ENCODE measurements around the gene EIF1AY.

DNA sequence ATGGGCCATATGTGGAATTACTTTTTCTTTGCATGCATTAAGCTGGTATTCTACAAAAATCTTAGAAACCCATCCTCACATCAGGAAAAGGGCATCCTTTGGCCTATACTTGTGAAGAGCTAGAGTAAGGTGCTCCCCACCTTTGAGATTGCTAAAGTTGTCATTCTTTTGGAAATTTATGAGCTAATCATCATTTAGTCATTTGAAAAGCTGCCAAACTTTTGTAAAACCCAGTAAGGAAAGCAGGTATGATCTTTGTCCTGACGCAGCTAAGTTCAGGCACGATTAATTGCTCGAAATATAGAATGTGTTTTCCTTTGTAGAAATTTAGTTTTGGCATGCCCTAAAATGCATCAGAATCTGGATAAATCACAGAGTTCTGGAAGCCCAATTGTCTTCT lies 2.6 kb downstream of the EIF1AY start:
- TF ChIP-seq, protein P1, sequence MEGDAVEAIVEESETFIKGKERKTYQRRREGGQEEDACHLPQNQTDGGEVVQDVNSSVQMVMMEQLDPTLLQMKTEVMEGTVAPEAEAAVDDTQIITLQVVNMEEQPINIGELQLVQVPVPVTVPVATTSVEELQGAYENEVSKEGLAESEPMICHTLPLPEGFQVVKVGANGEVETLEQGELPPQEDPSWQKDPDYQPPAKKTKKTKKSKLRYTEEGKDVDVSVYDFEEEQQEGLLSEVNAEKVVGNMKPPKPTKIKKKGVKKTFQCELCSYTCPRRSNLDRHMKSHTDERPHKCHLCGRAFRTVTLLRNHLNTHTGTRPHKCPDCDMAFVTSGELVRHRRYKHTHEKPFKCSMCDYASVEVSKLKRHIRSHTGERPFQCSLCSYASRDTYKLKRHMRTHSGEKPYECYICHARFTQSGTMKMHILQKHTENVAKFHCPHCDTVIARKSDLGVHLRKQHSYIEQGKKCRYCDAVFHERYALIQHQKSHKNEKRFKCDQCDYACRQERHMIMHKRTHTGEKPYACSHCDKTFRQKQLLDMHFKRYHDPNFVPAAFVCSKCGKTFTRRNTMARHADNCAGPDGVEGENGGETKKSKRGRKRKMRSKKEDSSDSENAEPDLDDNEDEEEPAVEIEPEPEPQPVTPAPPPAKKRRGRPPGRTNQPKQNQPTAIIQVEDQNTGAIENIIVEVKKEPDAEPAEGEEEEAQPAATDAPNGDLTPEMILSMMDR (conservative IDR thresholded peaks at IDR 0.05; ENCODE audit: low read length), result no peak
- TF ChIP-seq EZH2phosphoT487 (IDR thresholded peaks at IDR 0.05; ENCODE audit: borderline replicate concordance, low read depth, low read length), result no peak
